ENCODE measurements around the gene DDTL. TPM values are rescaled to one million over a fixed set of nuclear protein-coding genes. Genes with fewer than 3 reads are reported as not detected.

The DDTL gene
- total and polyA plus RNA-seq, 2 of the 4 experiments (the other 2 are of a cell fraction) = 0.36 to 1.5 TPM

DNA sequence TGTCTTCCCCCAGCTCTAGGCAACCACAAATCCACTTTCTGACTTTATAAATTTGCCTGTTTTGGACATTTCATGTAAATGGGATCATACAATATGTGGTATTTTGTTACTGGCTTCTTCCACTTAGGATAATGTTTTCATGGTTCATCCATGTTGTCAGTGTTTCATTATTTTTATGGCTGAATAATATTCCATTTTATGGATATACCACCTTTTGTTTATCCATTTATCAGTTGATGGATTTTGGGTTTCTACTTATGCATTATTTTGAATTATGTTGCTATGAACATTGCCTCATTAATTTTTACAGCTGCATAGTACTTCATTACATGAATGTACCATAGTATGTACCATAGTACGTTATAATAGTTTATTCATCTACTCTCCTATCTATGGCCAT lies 49.5 kb downstream of the DDTL start:
- Histone ChIP-seq H3K14ac (replicated peaks; ENCODE audit: low read depth, low read length) (no peak overlapping the region), H3K18ac (ENCODE audit: low read depth, low read length) (no peak overlapping the region), H2AK9ac (replicated peaks; ENCODE audit: low read depth, low read length, poor library complexity) (no peak overlapping the region), H2BK15ac (ENCODE audit: low read depth, low read length) (no peak overlapping the region), H3K4ac (ENCODE audit: low read depth, low read length) (no peak overlapping the region), H2BK120ac (ENCODE audit: low read depth, low read length) (no peak overlapping the region), H2AK5ac (ENCODE audit: low read depth, low read length) (no peak overlapping the region), H3K23ac (ENCODE audit: low read depth, low read length) (no peak overlapping the region), H4K20me1 (ENCODE audit: insufficient read depth, low read length) (peaks cover 4% of the 10 kb centered on the region; the same call in 1 of the 2 replicates), H4K91ac (ENCODE audit: insufficient read depth, low read depth, low read length) (no peak overlapping the region), H3K56ac (ENCODE audit: extremely low read depth, insufficient read depth, low read length) (no peak overlapping the region), H3K4me3 (ENCODE audit: insufficient read depth, low read depth, low read length) (no peak overlapping the region), H3K9ac (ENCODE audit: low read depth, low read length) (no peak overlapping the region), H3K36me3 (ENCODE audit: control insufficient read depth, insufficient read depth, low read length) (peaks cover 2% of the 10 kb centered on the region; the same call in 1 of the 2 replicates), H3K4me2 (ENCODE audit: low read depth, low read length) (no peak overlapping the region), H2BK20ac (ENCODE audit: low read depth, low read length) (no peak overlapping the region), H3K27ac (ENCODE audit: insufficient read depth, low read length) (no peak overlapping the region), H3K9me1 (ENCODE audit: insufficient read depth, low read length) (peaks cover 6% of the 10 kb centered on the region), H3K79me1 (ENCODE audit: low read depth in 1 of 2, low read length in 2 of 2) (peaks cover 21 to 59% of the 10 kb centered on the region in 2 experiments), H3K4me1 (ENCODE audit: control insufficient read depth, insufficient read depth, low read length) (peaks cover 3% of the 10 kb centered on the region; the same call in 1 of the 2 replicates), H3K27me3 (ENCODE audit: control insufficient read depth, insufficient read depth, low read length) (no peaks in the 10 kb centered on the region), H4K5ac (ENCODE audit: low read depth, low read length) (no peak overlapping the region), H2BK5ac (ENCODE audit: low read depth, low read length, poor library complexity, severe bottlenecking) (no peak overlapping the region), H4K8ac (ENCODE audit: low read depth in 2 of 2, low read length in 2 of 2) (no peak overlapping the region), H3K9me3 (ENCODE audit: control insufficient read depth, insufficient read depth, low read length) (no peaks in the 10 kb centered on the region), H2AFZ (replicated peaks; ENCODE audit: low read length, poor library complexity) (no peak overlapping the region)
- no peak for DNase-seq
- ChIA-PET POLR2A (ENCODE audit: unreplicated experiment) (no interaction called here), CTCF (no interaction called here)
- in situ Hi-C loops (cut with MboI; ENCODE audit: low sequenced_read_pairs) = no loop called here
- intact Hi-C loops (cut with micrococcal nuclease) = loop anchor here (10.0 kb wide), 1 partner anchor 69 kb away; no protein-coding TSS in a partner anchor
- dilution Hi-C loops (cut with HindIII; ENCODE audit: low sequenced_read_pairs, unreplicated experiment) = no loop called here
- no peak for ATAC-seq (ENCODE audit: low read depth)
- WGBS, 2 experiments (ENCODE audit: extremely low coverage in 2 of 2, insufficient read length in 1 of 2) = no CpG with 5 or more reads among the region's 1 CpG
- TF ChIP-seq RCOR1 (IDR thresholded peaks at IDR 0.05; ENCODE audit: insufficient replicate concordance, low read length) = no peak
- TF ChIP-seq, protein P1, sequence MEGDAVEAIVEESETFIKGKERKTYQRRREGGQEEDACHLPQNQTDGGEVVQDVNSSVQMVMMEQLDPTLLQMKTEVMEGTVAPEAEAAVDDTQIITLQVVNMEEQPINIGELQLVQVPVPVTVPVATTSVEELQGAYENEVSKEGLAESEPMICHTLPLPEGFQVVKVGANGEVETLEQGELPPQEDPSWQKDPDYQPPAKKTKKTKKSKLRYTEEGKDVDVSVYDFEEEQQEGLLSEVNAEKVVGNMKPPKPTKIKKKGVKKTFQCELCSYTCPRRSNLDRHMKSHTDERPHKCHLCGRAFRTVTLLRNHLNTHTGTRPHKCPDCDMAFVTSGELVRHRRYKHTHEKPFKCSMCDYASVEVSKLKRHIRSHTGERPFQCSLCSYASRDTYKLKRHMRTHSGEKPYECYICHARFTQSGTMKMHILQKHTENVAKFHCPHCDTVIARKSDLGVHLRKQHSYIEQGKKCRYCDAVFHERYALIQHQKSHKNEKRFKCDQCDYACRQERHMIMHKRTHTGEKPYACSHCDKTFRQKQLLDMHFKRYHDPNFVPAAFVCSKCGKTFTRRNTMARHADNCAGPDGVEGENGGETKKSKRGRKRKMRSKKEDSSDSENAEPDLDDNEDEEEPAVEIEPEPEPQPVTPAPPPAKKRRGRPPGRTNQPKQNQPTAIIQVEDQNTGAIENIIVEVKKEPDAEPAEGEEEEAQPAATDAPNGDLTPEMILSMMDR (conservative IDR thresholded peaks at IDR 0.05; ENCODE audit: low read depth, low read length) = no peak
- TF ChIP-seq RAD21 (IDR thresholded peaks at IDR 0.05; ENCODE audit: low read length) = no peak
- no peak for TF ChIP-seq MAFK (IDR thresholded peaks at IDR 0.05; ENCODE audit: low read depth, low read length)
- no peak for TF ChIP-seq SMC3 (IDR thresholded peaks at IDR 0.05; ENCODE audit: low read depth, low read length)
- no peak for TF ChIP-seq MAZ (IDR thresholded peaks at IDR 0.05; ENCODE audit: borderline replicate concordance, low read depth, low read length)
- TF ChIP-seq MXI1 (IDR thresholded peaks at IDR 0.05; ENCODE audit: borderline replicate concordance, low read depth, low read length) = no peak
- TF ChIP-seq POLR2A (IDR thresholded peaks at IDR 0.05; ENCODE audit: low read depth, low read length) = no peak
- TF ChIP-seq BHLHE40 (IDR thresholded peaks at IDR 0.05; ENCODE audit: low read depth, low read length) = no peak
- TF ChIP-seq, protein P2, sequence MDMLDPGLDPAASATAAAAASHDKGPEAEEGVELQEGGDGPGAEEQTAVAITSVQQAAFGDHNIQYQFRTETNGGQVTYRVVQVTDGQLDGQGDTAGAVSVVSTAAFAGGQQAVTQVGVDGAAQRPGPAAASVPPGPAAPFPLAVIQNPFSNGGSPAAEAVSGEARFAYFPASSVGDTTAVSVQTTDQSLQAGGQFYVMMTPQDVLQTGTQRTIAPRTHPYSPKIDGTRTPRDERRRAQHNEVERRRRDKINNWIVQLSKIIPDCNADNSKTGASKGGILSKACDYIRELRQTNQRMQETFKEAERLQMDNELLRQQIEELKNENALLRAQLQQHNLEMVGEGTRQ (IDR thresholded peaks at IDR 0.05; ENCODE audit: low read depth, low read length) = no peak
- no peak for TF ChIP-seq FOS (IDR thresholded peaks at IDR 0.05; ENCODE audit: low read depth, low read length)
- TF ChIP-seq CHD1 (IDR thresholded peaks at IDR 0.05; ENCODE audit: low read depth, low read length) = no peak
- TF ChIP-seq NFE2L2 (IDR thresholded peaks at IDR 0.05; ENCODE audit: low read depth, low read length) = no peak
- TF ChIP-seq, protein P3, sequence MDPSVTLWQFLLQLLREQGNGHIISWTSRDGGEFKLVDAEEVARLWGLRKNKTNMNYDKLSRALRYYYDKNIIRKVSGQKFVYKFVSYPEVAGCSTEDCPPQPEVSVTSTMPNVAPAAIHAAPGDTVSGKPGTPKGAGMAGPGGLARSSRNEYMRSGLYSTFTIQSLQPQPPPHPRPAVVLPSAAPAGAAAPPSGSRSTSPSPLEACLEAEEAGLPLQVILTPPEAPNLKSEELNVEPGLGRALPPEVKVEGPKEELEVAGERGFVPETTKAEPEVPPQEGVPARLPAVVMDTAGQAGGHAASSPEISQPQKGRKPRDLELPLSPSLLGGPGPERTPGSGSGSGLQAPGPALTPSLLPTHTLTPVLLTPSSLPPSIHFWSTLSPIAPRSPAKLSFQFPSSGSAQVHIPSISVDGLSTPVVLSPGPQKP (IDR thresholded peaks at IDR 0.05; ENCODE audit: borderline replicate concordance, low read depth, low read length) = no peak
- TF ChIP-seq RFX5 (IDR thresholded peaks at IDR 0.05; ENCODE audit: low read depth, low read length) = no peak
- no peak for TF ChIP-seq CEBPB (IDR thresholded peaks at IDR 0.05; ENCODE audit: low read depth, low read length)
- no TSS peak for BruUV-seq (replicated peaks)

Measured in IMR-90 (cell line).